Myocyte (in vitro differentiated cells): ENCODE results near the gene OPCML. TPM values are rescaled to one million over a fixed set of nuclear protein-coding genes. Genes with fewer than 3 reads are reported as not detected.

Experiments
- DNase-seq: peaks from one replicate; pipeline ENCODE4 v3.0.0-alpha.2; 2012; ENCODE audit warnings: low read depth
- total RNA-seq: library from RNA; depleted of rRNA; stranded (reverse); fragments of >200 nt; gene quantifications from 2 replicates; pipeline ENCODE4 v1.2.3, GENCODE V29; 2014

Gene OPCML
- total RNA-seq, 1 donor from 2014 or later, result not detected

- DNase-seq, result no peak
Observed at GRCh38 chr11:133541021-133541719, 8.9 kb upstream of the OPCML start.

- no peak for DNase-seq
Observed at GRCh38 chr11:133536198-133536597, 3.9 kb upstream of the OPCML start.

- DNase-seq, result no peak
Observed at GRCh38 chr11:133533205-133533604, 904 bp upstream of the OPCML start.

GRCh38 chr11:133531458-133531857 lies 843 bp downstream of the OPCML start:
- DNase-seq, result no peak

GRCh38 chr11:133530501-133530835 lies 1.8 kb downstream of the OPCML start:
- DNase-seq, result no peak

GRCh38 chr11:133529807-133530500 lies 2.3 kb downstream of the OPCML start:
- DNase-seq, result no peak

- no peak for DNase-seq
Observed at GRCh38 chr11:133526790-133527189, 5.5 kb downstream of the OPCML start.

- DNase-seq, result no peak
Observed at GRCh38 chr11:133525976-133526375, 6.3 kb downstream of the OPCML start.

- DNase-seq, result no peak
Observed at GRCh38 chr11:133524488-133524887, 7.8 kb downstream of the OPCML start.

- DNase-seq, result no peak
Observed at GRCh38 chr11:133522344-133522743, 10.0 kb downstream of the OPCML start.

- no peak for DNase-seq
Observed at GRCh38 chr11:133521502-133521901, 10.8 kb downstream of the OPCML start.

GRCh38 chr11:133520707-133521106 lies 11.6 kb downstream of the OPCML start:
- no peak for DNase-seq

- no peak for DNase-seq
Observed at GRCh38 chr11:133519560-133519959, 12.7 kb downstream of the OPCML start.

- no peak for DNase-seq
Observed at GRCh38 chr11:133518702-133519264, 13.5 kb downstream of the OPCML start.

GRCh38 chr11:133516845-133517244 lies 15.5 kb downstream of the OPCML start:
- DNase-seq, result no peak

GRCh38 chr11:133515107-133515506 lies 17.2 kb downstream of the OPCML start:
- DNase-seq, result no peak

GRCh38 chr11:133509924-133510697 lies 22.2 kb downstream of the OPCML start:
- no peak for DNase-seq

GRCh38 chr11:133508468-133508867 lies 23.8 kb downstream of the OPCML start:
- no peak for DNase-seq

GRCh38 chr11:133507185-133507584 lies 25.1 kb downstream of the OPCML start:
- DNase-seq, result no peak

- no peak for DNase-seq
Observed at GRCh38 chr11:133506551-133507094, 25.7 kb downstream of the OPCML start.

- DNase-seq, result no peak
Observed at GRCh38 chr11:133506023-133506422, 26.3 kb downstream of the OPCML start.

- no peak for DNase-seq
Observed at GRCh38 chr11:133504906-133505305, 27.4 kb downstream of the OPCML start.
